Testis (tissue), 2 donors: ENCODE data around the gene SIAH1.
"Not testable (repeated sequence)": the region's sequence is repeated elsewhere in the genome, so short reads cannot be mapped to it uniquely, and the experiment has no call there.

Experiments
- POLR2A ChIP-seq: fragments of 450-650 bp; IDR thresholded peaks from one replicate; pipeline ENCODE4 v1.6.1; 2017; ENCODE audit warnings: antibody characterized with exemption, mild to moderate bottlenecking, moderate library complexity
- TF ChIP-seq, protein P1 (sequence below), 3 experiments: fragments of 450-650 bp in 2 of 3; fragments of 200-600 bp in 1 of 3; sonication (generic) in 1 of 3; IDR thresholded peaks; one replicate each; pipeline ENCODE4 v1.5.1; 2016 to 2019; ENCODE audit warnings: antibody characterized with exemption in 3 of 3, mild to moderate bottlenecking in 2 of 3, moderate library complexity in 1 of 3

GRCh38 chr16:48370668-48371392, 14.4 kb downstream of the SIAH1 start:
- TF ChIP-seq, protein P1, sequence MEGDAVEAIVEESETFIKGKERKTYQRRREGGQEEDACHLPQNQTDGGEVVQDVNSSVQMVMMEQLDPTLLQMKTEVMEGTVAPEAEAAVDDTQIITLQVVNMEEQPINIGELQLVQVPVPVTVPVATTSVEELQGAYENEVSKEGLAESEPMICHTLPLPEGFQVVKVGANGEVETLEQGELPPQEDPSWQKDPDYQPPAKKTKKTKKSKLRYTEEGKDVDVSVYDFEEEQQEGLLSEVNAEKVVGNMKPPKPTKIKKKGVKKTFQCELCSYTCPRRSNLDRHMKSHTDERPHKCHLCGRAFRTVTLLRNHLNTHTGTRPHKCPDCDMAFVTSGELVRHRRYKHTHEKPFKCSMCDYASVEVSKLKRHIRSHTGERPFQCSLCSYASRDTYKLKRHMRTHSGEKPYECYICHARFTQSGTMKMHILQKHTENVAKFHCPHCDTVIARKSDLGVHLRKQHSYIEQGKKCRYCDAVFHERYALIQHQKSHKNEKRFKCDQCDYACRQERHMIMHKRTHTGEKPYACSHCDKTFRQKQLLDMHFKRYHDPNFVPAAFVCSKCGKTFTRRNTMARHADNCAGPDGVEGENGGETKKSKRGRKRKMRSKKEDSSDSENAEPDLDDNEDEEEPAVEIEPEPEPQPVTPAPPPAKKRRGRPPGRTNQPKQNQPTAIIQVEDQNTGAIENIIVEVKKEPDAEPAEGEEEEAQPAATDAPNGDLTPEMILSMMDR (IDR thresholded peaks at IDR 0.05): not testable (repeated sequence)
- not testable (repeated sequence) for TF ChIP-seq POLR2A
